ENCODE results near the gene ROBO3. TPM values are rescaled to one million over a fixed set of nuclear protein-coding genes. Genes with fewer than 3 reads are reported as not detected.
A peak's percentile ranks its signal among the peaks of the same experiment; 100 is the strongest.

Gene ROBO3
- total RNA-seq, 3 donors from 2014 or later: 9.7 to 11.6 (median 10.4) TPM

DNA sequence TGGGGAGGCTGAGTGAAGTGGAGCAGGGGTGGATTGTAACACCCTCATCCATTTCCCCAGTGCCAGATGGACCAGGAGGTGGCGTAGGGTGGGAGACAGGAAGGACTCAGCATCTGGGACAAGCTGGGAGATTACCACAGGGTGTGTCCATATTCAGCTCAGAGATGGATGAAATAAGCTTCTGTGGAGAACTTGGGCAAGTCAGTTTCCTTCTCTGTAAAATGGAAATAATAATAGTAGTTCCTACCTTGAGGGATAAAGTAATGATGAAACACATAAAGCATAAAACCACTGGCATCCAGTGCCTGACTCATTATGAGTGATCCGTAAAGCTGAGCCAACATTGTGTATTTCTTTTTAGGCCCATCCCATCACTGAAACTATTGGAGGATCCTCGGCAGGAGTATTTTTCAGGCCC, 33.0 kb downstream of the ROBO3 start:
- H3K4me3 Mint-ChIP-seq: no peak overlapping the region
- no peaks in the 10 kb centered on the region for H3K9me3 Mint-ChIP-seq
- DNase-seq (no peak), ATAC-seq (no peak)
- no peaks in the 10 kb centered on the region for H3K36me3 Mint-ChIP-seq (ENCODE audit: insufficient read depth)
- peaks cover 2% of the 10 kb centered on the region for H3K4me1 Mint-ChIP-seq (ENCODE audit: low read depth)
- H3K27me3 Mint-ChIP-seq (ENCODE audit: low read depth): peaks cover 7% of the 10 kb centered on the region

DNA sequence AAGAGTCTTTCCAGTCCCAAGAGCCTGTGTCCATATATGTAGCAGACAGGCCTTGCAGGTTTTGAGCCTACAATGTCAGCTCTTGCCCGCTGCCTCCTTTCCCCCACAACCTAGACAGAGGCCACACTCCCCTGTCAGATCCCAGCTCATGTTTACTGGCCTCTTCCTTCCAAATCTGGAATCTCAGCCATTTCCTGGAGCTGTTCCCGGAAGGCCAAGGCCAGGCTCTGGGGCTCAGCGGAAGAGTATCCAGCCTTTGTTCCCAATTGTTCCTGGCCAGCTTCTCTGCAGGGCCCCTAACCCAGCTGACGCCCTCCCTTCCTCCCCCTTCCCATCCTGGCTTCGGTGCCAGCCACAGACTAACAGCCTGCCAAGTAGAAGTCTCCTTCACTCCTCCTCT, 33.5 kb downstream of the ROBO3 start:
- Mint-ChIP-seq H3K27me3 (ENCODE audit: low read depth) (peaks cover 7% of the 10 kb centered on the region), H3K36me3 (ENCODE audit: insufficient read depth) (no peaks in the 10 kb centered on the region), H3K4me1 (ENCODE audit: low read depth) (peaks cover 2% of the 10 kb centered on the region), H3K4me3 (no peak overlapping the region), H3K9me3 (no peaks in the 10 kb centered on the region)
- no peak for ATAC-seq
- DNase-seq: no peak

DNA sequence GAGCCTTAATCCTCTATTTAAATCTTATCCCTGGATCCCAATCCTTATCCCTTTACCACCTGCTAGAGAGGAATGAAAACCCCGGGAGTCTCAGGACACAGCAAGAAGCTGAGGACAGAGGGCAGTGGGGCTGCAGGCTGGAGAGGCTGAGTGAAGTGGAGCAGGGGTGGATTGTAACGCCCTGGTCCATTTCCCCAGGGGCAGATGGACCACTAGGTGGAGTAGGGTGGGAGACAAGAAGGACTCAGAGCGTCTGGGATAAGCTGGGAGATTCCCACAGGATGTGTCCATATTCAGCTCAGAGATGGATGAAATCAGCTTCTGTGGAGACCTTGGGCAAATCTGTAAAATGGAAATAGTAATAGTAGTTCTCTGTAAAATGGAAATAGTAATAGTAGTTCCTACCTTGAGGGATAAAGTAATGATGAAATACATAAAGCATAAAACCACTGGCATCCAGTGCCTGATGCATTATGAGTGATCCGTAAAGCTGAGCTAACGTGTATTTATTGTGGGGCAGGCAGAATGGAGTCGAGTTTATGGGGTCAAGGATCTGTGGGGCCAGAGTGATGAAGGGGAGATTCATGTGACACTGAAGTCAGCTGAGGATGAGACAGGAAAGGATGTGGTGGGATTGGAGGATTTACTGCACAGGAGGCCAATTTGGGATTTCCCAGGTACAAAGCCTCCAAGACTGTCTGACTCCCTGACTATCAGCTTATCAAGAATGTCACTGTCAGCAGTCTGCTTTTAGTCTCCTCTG, 34.3 kb downstream of the ROBO3 start:
- H3K4me1 Mint-ChIP-seq (ENCODE audit: low read depth): peaks cover 2% of the 10 kb centered on the region
- H3K36me3 Mint-ChIP-seq (ENCODE audit: insufficient read depth): no peaks in the 10 kb centered on the region
- H3K27me3 Mint-ChIP-seq (ENCODE audit: low read depth): peaks cover 7% of the 10 kb centered on the region
- DNase-seq (no peak), ATAC-seq (no peak)
- no peak overlapping the region for H3K4me3 Mint-ChIP-seq
- H3K9me3 Mint-ChIP-seq: no peaks in the 10 kb centered on the region

DNA sequence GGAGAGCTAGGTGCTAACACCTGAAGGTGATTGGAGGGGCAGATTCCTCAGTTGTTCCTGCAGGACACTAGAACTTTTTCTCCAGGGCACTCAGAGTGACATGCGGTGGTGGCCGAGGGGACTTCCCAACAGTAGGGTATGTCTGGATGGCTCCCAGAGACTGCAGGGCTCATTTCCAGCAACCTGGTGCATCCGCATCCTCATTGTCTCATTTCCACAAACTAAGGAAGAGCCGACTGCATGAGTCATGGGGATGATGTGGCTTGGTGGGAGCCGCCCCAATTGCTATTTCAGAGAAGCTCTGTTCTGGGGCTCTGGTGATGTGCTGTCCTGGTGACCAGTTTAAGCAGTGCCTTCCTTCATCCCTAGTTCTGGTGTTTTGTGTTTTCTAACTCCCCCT, 35.2 kb downstream of the ROBO3 start:
- no peak overlapping the region for H3K4me3 Mint-ChIP-seq
- peaks cover 10% of the 10 kb centered on the region for H3K27me3 Mint-ChIP-seq (ENCODE audit: low read depth)
- no peaks in the 10 kb centered on the region for H3K9me3 Mint-ChIP-seq
- DNase-seq: no peak
- no peaks in the 10 kb centered on the region for H3K36me3 Mint-ChIP-seq (ENCODE audit: insufficient read depth)
- ATAC-seq: no peak
- peaks cover 2% of the 10 kb centered on the region for H3K4me1 Mint-ChIP-seq (ENCODE audit: low read depth)

DNA sequence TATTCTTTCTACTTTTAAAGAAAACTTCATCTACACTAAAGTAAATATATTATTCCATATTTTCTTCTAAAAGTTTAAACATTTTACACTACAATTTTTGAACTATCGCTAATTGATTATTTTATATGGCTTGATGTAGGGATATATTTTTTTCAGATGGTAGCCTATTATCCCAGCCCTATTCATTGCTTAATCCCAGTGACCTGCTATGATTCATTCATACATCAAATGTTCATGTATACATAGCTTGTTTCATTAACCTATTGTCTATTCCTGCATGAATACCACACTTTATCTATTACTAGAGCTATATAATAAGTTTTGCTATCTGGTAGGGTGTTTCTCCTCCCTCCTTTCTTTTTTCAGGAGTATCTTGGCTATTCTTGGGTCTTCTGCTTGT, 37.4 kb downstream of the ROBO3 start:
- no peak for ATAC-seq
- Mint-ChIP-seq H3K4me3 (no peak overlapping the region), H3K27me3 (ENCODE audit: low read depth) (peaks cover 16% of the 10 kb centered on the region), H3K4me1 (ENCODE audit: low read depth) (no peaks in the 10 kb centered on the region), H3K36me3 (ENCODE audit: insufficient read depth) (no peaks in the 10 kb centered on the region), H3K9me3 (no peaks in the 10 kb centered on the region)
- DNase-seq: no peak

DNA sequence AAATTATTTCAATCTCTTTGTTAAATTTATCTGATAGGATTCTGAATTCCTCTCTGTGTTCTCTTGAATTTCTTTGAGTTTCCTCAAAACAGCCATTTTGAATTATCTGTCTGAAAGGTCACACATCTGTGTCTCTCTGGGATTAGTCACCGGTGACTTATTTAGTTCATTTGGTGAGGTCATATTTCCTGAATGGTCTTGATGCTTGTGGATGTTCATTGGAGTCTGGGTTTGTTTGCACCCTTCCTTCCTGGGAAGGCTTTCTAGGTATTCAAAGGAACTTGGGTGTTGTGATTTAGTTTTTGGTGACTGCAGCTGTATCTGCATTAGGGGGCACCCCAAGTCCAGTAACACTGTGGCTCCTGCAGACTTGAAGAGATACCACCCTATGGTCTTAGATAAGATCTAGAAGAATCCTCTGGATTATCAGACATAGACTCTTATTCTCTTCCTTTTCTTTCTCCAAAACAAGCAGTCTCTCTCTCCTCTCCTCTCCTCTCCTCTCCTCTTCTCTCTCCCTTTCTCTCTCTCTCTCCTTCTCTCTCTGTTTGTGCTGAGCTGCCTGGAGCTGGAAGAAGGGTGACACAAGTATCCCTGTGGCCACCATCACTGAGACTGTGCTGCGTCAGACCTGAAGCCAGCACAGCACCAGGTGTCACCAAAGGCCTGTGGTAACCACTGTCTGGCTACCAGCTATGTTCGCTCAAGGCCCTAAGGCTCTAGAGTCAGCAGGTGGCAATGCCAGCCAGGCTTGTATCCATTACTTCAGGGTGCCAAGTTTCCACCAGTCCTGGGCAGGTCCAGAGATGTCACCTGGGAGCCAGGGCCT, 50.5 kb downstream of the ROBO3 start:
- ATAC-seq (no peak), DNase-seq (no peak)
- no peaks in the 10 kb centered on the region for H3K4me1 Mint-ChIP-seq (ENCODE audit: low read depth)
- no peaks in the 10 kb centered on the region for H3K36me3 Mint-ChIP-seq (ENCODE audit: insufficient read depth)
- peaks cover 4% of the 10 kb centered on the region for H3K27me3 Mint-ChIP-seq (ENCODE audit: low read depth)
- H3K4me3 Mint-ChIP-seq: no peak overlapping the region
- peaks cover 13% of the 10 kb centered on the region for H3K9me3 Mint-ChIP-seq

DNA sequence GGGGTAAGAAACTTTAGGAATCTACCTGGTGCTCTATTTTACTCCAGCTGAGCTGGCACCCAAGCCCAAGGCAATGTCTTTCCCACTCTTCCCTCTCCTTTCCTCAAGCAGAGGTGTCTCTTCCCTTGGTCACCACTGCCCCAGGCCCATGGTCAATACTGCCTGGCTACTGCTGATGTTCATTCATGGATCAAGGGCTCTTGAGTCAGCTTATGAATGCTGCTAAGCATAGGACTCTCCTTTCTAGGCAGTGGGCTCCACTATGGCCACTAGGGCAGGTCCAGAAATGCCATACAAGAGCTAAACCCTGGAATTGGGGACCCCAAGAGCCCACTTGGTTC, 51.1 kb downstream of the ROBO3 start:
- no peaks in the 10 kb centered on the region for H3K4me1 Mint-ChIP-seq (ENCODE audit: low read depth)
- no peak overlapping the region for H3K4me3 Mint-ChIP-seq
- ATAC-seq (no peak), DNase-seq (no peak)
- peaks cover 4% of the 10 kb centered on the region for H3K27me3 Mint-ChIP-seq (ENCODE audit: low read depth)
- peaks cover 13% of the 10 kb centered on the region for H3K9me3 Mint-ChIP-seq
- H3K36me3 Mint-ChIP-seq (ENCODE audit: insufficient read depth): no peaks in the 10 kb centered on the region

DNA sequence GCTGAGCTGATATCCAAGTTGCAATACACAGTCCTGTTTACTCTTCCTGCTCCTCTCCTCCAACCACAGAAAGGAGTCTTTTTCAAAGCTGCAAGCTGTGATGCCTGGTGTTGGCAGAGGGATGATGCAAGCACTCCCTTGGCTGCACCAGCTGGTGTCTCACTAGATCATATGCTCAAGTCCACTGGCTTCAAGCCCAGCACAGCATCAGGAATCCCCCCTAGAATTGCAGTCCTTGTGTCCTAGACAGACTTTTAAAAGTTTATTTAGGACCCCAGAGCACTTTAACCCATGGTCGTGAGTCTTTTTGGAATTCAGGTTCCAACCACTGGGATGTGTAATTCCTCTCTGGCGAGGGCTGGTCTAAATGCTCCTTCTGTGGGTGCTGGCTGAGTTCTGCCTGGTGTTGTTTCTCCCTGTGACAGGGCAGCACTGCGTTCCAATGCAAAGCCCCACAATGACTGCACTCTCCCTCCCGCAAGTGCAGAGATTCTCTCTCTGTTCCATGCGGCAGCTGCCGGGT, 51.9 kb downstream of the ROBO3 start:
- DNase-seq (no peak), ATAC-seq (no peak)
- Mint-ChIP-seq H3K4me1 (ENCODE audit: low read depth) (peaks cover 2% of the 10 kb centered on the region), H3K36me3 (ENCODE audit: insufficient read depth) (no peaks in the 10 kb centered on the region), H3K9me3 (peaks cover 6% of the 10 kb centered on the region), H3K27me3 (ENCODE audit: low read depth) (peaks cover 4% of the 10 kb centered on the region), H3K4me3 (no peak overlapping the region)

DNA sequence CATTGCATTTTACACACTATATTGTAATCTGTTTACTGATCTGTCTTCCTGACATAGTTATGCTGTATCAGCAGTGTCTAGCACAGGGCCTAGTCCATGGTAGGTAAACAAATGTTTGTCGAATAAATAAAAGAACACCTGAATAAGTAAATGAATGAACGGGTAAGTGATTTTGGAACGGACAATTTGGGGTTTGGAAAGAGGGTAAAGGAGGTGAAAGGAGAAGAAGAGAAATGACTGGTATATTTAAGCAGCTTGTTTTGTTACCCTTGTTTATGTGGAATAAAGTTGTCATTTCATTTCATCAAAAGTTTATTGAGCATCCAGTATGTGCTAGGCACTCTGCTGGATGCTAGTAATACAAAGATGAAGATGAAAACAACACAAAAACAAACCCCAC, 53.7 kb downstream of the ROBO3 start, which contains the start of gene HEPN1:
TSS of gene HEPN1 (plus strand) at position 301 of the 400 bp plus-strand sequence.
- Mint-ChIP-seq H3K4me3 (no peak within 1 kb of the TSS), H3K36me3 (ENCODE audit: insufficient read depth) (no peaks in the 10 kb centered on the region), H3K4me1 (ENCODE audit: low read depth) (peaks cover 12% of the 10 kb centered on the region), H3K27me3 (ENCODE audit: low read depth) (peaks cover 4% of the 10 kb centered on the region), H3K9me3 (no peaks in the 10 kb centered on the region)
- ATAC-seq: no peak
- DNase-seq: no peak

DNA sequence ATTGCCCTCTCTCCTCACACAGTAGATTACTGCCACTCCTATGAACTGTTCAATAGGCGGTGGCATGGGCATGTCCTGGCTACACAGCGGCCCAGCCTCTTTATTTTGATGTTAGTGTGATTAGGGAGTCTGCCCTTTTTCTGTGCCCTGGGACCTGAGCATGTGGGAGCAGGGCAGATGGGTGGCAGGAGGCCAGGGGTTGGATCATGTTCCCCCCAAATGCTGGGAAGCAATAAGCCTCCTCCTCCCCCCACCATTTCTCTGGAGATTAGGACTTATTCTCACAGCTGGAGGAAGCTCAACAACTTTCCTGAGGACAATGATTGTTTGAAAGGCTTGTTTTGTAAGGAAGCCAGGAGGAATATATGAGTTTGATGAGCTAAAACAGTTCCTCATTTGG, 54.7 kb downstream of the ROBO3 start:
- ATAC-seq: no peak

DNA sequence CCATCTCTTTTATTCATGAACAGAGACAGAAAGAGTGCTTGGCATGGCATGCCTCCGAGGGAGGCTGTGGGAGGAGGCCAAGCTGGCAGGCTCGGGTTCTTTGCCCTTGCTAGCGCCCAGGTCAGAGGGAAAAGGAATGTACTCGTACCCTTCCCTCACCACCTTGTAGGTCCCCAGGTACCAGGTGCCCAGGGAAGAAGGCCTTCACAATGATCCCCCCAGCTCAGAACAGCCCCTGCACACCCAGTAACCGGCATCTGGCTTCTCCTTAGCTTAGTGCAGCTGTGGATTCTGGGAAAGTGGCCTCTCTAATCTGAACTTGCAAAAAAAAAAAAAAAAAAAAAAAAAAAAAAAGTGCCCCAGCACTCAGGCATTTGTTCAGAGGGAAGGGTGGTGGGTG, 55.1 kb downstream of the ROBO3 start:
- Mint-ChIP-seq H3K9me3 (no peaks in the 10 kb centered on the region), H3K4me3 (no peak overlapping the region), H3K4me1 (ENCODE audit: low read depth) (peaks cover 16% of the 10 kb centered on the region), H3K36me3 (ENCODE audit: insufficient read depth) (no peaks in the 10 kb centered on the region), H3K27me3 (ENCODE audit: low read depth) (no peaks in the 10 kb centered on the region)
- DNase-seq (no peak), ATAC-seq (no peak)

More for the DNA sequence above, 54.7 kb downstream of the ROBO3 start:
- Mint-ChIP-seq H3K27me3 (ENCODE audit: low read depth) (peaks cover 2% of the 10 kb centered on the region), H3K9me3 (no peaks in the 10 kb centered on the region), H3K4me1 (ENCODE audit: low read depth) (peaks cover 16% of the 10 kb centered on the region), H3K4me3 (no peak overlapping the region), H3K36me3 (ENCODE audit: insufficient read depth) (no peaks in the 10 kb centered on the region)
- DNase-seq: no peak

DNA sequence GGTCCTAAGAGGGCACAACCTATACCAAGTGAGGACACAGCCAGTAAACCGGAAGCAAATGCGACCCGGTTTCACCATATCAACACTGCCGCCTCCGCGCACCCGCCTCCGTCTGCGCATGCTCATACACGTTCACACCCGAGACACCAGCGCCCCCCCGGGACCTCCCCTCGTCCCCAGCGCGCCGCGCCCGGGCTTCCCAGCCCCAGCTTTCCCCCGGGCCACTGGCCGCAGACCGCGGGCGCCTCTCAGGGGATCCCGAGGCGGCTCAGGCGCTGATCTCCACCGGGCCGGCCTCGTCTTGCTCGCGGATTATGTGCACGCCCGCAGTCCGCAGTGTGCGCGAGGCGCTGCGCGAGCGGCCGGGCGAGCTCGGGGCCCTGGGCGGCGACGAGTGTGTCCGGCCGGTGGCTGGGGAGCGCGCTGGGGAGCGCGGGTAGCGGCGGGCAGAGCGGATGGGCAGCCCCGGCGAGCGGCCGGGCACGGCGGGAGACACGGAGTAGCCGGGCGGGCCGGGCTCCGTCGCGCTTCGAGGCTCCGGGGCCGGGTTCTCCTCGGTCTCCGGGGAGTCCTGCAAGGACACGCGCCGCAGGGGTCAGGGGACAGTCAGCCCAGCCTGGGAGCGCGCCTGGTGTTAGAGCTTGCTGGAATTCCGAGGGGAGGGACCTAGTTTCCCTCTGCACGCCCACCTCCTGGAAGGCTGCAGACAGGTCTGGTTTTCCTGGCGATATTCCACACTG, 55.8 kb downstream of the ROBO3 start:
- DNase-seq (peak; percentile 73), ATAC-seq (peak; percentile 79 to 80)
- H3K27me3 Mint-ChIP-seq (ENCODE audit: low read depth): no peaks in the 10 kb centered on the region
- peaks cover 16% of the 10 kb centered on the region for H3K4me1 Mint-ChIP-seq (ENCODE audit: low read depth)
- H3K9me3 Mint-ChIP-seq: no peaks in the 10 kb centered on the region
- peak overlapping the region; percentile 72 for H3K4me3 Mint-ChIP-seq
- H3K36me3 Mint-ChIP-seq (ENCODE audit: insufficient read depth): no peaks in the 10 kb centered on the region

DNA sequence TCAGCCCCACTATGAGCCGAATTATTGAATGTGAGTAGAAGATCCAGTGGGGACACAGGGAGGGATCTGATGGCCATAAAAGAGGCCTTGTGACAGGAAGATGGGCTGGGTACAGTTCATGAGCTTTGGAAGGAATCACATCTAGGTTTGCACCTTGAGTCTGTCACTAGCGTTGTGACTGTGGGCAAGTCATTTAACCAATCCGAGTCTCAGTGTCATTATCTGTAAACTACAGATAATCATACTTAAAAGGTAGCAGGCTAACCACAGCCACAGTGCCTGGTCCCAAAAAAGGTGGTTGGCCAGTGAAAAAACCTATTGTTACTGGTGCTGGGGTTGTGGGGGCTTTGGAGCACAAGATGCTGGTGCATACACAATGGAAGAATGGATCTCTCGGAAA, 57.6 kb downstream of the ROBO3 start:
- no peaks in the 10 kb centered on the region for H3K27me3 Mint-ChIP-seq (ENCODE audit: low read depth)
- DNase-seq (no peak), ATAC-seq (peak in 1 of 2 donors; percentile 8)
- no peaks in the 10 kb centered on the region for H3K36me3 Mint-ChIP-seq (ENCODE audit: insufficient read depth)
- H3K9me3 Mint-ChIP-seq: no peaks in the 10 kb centered on the region
- no peak overlapping the region for H3K4me3 Mint-ChIP-seq
- H3K4me1 Mint-ChIP-seq (ENCODE audit: low read depth): peaks cover 16% of the 10 kb centered on the region

DNA sequence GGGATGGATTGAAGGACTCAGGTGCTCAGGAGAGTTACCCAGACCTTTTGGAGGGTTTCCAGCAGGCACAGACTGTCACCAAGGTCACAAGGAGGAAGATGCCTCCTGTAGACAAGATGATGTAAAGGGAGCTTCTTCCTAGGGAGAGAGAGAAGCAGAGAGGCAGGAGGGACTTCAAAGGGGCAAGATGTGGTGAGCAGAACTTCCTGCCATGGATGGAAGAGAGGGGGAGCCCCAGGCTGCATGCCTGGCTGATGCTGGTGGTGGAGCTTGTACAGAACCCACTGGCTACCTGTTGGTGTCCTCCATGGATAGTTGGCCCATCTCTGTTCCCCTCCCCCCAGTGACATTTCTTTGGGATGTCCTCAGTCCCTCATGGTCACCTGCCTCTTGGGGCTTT, 58.1 kb downstream of the ROBO3 start:
- ATAC-seq: no peak
- Mint-ChIP-seq H3K36me3 (ENCODE audit: insufficient read depth) (no peaks in the 10 kb centered on the region), H3K4me1 (ENCODE audit: low read depth) (peaks cover 16% of the 10 kb centered on the region), H3K27me3 (ENCODE audit: low read depth) (no peaks in the 10 kb centered on the region), H3K9me3 (no peaks in the 10 kb centered on the region), H3K4me3 (no peak overlapping the region)
- DNase-seq: no peak

Measured in activated T-cell treated with anti-CD3 and anti-CD28 coated beads, Interleukin-2, amount 50 U/mL, for 4 hours (primary cell).